HG03378 (cell line): Measurements from ENCODE around the gene PLIN5.

Source experiments
- ATAC-seq: cut with Tn5 transposase; IDR thresholded peaks from one replicate; pipeline ENCODE4 v1.9.1; 2021; ENCODE audit warnings: mild to moderate bottlenecking, moderate library complexity; ENCODE audit not compliant: unreplicated experiment

The PLIN5 gene

DNA sequence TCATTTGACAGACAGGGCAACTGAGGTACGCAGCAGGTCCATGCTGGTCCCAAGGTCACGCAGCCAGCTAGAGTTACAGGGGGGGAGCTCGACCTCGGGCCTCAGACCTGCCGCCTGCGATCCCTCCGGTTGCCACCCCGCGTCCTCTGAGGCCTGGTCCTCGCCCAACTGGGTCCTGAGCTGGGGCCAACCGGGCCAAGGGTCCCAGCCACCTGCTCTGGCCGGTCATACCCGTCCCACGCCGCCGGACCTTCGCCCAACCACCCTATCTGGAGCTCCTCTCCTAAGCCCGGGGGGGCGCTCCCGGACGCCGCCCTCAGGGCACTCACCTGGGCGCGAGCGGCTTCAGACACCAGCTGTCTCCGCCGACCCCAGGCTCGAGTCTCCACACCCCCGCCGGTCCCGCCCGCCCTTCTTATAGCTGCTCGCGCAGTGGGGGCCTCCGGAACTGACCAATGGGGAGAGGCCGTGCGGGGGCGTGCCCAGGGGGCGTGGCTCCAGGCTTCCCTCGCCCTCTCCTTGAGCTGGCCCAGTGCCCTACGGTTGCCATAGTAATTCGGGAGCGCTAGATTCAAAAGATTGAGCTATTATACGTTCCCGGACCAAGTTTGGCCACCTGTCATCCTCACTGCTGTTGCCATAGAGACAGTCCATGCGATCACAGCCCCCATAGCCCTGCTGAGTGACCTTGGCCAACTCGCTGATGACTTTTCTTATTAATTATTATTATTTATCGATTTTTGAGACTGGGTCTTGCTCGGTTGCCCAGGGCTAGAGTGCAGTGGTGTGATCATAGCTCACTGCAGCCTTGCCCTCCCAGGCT is at the start of gene PLIN5:
Gene PLIN5 (minus strand): TSS at position 389 of the 823 bp plus-strand sequence. CDS start 1,150 bp downstream, outside the sequence.
- ATAC-seq = no peak

DNA sequence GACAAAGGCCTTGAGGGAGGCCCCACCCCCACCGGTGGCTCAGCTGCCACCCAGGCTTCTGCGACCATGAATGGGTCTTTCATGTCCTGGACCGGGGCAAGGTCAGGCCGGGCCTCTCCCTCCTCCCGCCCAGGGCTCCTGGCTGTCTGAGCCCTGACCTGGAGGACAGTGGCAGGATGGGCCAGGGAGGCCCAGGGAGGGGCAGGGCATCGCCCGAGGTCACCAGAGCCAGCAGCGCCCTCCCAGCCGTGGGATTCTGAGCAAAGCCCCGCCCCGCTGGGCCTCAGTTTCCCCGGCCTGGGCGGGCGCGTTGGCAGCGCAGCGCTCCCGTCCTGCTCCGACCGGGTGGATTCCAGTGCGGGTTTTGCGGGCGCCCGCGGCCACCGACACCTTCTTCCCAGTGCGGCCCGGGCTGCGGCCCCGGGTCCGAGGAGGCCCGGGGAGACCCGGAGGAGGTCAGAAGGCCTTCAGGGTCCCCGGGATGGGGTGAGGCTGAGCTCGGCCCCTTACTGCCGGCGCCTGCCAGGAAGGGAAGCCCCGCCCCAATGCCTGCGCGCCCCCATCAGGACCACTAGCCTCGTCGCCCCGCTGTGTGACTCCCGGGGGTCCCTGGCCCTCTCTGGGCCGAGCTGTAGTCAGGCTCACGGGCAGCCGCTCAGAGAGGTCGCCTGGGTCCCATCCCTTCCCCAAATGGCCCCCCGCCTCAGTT is 49.1 kb upstream of the PLIN5 start:
- no peak for ATAC-seq

DNA sequence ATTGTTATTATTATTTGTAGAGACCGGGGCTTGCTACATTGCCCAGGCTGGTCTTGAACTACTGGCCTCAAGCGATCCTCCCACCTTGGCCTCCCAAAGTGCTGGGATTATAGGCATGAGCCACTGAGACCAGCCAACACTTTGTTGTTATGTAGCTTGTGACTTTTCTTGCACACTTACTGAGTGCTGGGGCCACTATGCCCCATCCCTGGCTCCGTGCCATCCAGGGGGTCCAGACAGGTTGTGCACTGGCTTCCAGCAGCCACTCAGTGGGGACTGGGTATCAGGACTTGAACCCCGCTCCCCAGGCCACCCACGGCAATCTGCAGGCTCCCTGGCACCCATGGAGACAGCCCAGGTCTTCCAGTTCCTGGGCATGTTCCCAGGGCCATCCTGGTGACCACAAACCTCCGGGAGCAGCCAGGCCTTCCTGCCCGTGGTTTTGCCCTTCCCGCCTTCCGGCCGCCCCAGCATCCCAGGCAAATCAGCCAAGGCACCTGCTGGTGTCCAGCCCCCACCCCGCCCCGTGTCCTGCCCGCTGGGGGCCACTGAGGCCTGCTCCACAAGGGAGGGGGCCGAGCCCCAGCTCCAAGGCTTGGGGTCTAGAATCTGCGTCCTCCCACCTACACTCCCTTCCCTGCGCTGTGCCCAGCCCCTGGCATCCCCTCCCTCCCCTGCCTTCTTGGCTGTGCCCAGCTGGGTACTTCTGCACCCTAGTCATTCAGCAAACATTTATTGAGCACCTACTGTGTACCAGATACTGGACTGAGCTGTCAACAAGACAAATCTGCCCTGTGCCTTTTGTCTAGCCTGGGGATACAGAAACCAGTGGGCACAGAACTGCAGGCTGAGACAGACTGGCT is 48.2 kb upstream of the PLIN5 start:
- no peak for ATAC-seq

DNA sequence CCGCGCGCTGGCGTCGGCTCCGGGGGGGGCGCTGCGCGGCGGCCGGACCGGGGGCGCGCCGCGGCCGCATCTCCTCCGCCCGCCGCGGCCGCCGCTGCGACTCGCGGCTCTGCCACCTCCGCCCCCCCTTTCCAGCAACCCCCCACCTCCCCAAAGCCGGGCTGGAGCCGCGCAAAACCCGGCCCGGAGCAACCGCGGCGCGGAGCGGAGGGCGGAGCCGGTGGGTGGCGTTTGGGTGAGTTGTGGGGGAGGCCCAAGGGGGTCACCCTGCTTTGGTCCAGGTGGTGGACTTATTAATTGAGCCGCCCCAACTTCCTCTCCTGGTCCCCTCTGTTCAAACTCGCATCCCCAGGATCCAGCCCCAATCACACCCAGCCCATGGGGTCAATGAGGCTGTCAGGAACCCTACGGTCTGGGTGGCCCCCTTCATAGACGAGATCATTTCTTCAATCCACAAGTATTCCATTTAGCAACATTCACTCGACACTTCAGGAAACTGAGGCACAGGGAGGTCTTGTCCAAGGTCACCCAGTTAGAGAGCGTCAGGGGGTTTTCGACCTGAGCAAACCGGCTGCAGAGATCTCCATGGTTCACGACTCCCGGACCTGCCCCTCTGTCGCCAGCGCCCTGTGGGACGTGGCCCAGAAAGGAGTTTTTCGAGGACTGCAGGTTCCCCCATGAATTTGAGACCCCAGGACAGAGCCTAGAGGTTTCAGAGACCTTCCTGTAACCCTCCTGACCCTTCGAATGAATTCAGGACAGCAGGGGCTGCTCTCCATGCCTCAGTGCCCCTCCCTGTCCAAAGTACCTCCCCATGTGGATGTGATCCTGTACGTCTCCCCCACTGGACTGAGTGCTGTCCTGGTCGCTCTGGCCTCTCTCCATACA is 46.9 kb upstream of the PLIN5 start:
- ATAC-seq = no peak

DNA sequence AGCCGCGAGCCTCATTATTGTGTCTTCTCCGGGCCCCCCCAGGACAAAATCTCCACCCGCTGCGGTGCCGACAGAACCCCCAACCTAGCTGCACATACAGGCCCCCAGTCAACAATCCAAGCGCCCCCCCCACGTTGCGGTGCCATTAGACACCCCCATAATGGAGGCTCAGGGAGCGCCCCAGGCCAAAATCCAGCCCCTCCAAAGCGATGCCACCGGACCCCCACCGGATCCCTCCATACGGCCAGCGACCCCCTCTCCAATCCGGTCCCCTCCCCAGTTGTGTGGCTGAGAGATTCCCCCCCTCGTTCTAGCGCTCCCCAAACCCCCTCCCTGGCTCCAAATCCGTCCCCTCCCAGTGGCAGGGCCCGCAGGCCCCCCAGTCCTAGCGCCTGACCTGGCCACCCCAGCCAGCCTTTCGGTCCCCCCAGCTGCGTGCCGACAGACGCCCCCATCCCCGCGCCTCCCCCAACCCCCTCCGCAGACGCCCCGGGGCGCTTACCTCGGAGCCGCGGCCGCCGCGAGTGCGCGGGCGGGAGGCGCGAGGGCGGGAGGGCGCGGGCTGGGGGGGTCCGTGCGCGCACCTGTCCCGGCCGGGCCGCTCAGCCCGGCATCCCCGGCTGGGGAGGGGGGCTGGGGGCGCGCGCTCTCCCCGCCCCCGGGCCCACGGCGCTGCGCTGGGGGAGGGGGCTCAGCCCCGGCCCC is 46.1 kb upstream of the PLIN5 start:
- no peak for ATAC-seq

DNA sequence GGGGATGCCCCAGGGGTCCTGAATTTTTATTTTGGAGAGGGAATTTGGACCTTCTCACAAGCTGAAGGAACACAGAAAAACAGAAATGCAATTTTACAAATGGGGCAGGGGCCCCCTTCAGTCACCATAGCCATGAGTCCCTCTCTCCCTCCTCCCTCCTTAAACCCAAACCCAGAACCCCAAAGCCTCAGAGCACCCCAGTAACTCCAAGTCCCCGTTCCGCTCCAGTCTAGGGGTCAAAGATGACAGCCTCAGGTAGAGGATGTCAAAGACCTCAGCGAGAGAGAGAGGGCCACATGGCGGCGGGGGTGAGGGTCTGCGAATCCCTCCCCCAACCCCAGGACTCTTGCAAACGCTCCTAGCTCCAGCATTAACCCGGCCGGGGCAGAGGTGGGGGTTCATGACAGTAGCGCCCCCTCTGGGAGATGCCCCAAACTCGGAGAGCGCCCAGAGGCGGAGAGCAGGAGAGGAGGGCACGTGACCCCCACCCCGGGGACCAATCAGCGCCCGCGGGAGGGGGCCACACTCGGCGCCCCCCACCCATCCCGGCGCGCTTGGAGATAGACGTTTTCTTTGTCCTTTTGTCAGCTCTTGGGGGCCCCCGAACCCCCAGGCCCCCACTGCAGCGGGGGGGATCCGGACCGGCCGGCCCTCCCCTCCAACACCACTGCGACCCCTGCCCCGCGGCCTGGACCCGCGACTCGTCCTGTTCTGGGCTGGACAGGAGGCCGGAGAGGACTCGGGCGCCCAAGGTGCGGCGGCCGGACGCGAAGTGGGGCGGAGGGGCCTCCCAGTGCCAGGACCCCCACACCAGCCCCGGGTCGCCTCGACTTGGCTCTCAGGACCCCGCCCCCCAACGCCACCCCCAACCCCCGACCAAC is 45.2 kb upstream of the PLIN5 start:
- no peak for ATAC-seq

DNA sequence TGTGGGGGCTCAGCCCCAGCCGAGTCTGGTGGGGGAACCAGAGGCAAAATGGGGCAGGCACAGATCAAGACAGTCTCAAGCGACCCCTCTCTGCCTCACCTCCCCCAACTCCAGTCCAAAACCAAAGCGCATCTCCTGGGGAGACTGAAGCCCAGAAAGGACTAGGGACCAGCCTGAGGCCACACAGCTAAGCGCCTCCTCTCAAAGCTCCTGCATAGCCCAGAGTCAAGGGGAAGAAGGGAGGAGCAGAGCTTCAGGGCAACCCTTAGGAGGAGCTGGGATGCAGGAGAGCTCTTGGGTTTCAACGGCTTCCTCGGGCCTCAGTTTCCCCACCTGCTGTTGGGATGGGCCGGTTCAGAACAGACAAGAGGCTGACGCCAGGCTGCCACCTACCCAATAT is 44.4 kb upstream of the PLIN5 start:
- ATAC-seq = no peak

DNA sequence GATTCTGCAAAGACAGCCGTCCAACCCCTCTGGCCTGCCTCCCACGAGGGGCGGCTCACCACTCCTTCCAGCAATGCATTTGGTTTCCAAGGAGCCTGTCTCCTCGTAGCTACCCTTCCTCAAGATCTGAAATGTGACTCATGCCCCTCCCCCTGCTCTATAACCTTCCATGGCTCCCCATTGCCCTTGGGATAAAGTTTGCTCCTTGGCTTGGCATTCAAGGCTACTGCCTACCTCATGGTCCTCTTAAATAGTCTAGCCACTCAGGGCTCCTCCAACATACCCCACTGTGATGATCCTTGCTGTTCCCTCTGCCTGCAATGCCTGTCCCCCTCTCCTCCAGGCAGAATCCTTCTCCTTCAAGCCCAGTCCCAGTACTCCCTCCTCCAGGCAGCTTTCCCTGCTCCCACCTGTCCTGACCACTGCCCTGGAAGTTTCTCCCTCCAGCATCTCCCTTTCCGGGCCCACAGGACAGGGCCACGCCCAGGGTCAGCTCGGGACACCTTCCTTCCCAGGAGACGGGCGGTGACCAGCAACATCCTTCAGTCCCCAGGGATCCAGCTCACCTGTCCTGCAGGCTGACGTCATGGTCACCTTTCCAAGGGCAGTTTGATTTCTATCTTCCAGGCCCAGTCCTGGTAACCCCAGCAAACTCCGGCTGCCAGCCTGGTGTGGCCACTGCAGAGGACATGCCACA is 43.7 kb upstream of the PLIN5 start:
- no peak for ATAC-seq

DNA sequence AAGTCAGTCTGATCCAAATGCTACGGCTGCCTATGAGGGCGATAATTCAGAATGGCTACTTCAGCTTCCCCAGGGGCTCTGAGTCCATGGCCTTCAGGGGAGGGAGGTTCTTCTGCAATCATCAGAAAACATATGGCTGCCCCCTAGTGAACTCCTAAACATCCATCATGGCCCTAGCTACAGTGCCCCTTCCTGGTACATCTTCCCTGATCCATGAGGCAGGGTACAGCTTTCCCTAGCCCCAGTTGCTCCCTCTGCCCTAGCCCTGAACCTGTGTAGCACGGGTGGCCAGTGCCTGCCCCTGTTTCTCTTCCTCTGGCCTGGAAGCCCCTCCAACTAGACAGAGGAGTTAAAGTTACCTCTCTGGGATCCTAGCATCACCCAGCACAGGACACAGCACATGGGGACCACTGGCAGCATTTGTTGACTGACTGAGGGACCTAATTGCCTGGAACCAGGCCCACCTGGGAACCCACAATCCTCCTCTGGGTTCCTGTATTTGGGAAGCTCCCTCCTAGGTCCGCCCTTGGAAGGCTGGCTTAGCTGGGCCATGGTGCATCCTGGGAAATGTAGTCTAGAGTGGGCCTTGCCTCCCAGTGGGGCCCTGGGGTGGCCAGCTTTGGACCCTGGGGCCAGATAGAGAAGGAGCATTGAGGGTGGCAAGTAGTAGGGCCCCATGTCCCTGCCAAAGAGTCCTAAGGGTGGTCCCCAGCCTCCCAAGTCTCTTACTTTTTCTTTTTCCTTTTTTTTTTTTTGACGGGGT is 42.2 kb upstream of the PLIN5 start:
- no peak for ATAC-seq

- ATAC-seq = no peak
These were observed 41.3 kb upstream of the PLIN5 start for GRCh38 chr19:4576016-4576933.

GRCh38 chr19:4575267-4576015 is 40.4 kb upstream of the PLIN5 start:
- no peak for ATAC-seq

- ATAC-seq = no peak
These were observed 38.7 kb upstream of the PLIN5 start for GRCh38 chr19:4573682-4574081.

DNA sequence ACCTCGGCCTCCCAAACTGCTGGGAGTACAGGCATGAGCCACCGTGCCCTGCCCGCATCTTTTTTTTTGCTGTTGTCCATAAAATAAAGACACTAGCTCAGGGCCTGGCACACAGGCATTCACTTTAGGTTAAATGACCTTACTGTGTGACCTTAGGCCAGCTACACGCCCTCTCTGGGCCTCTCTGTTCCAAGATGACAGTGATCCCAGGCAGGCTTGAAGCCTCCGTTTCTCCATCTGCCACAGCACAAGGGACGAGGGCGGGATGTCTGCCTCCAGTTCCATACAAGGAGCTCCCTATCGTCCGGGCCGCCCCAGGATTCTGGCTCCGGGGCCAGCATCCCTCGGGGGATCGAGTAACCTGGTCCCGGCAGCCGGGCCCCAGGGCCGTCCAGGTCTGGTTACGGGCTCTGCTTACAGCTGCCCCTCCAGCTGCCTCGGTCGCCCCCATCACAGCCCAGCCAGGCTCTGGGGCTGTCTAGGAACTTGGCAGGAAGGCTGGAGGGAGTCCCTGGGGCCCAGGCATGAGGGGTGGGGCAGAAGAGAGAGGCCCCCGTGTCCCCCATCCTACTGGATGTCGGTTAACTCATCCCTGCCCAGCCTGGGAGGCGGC is 36.4 kb upstream of the PLIN5 start:
- no peak for ATAC-seq

GRCh38 chr19:4570916-4571304 is 35.9 kb upstream of the PLIN5 start:
- no peak for ATAC-seq

DNA sequence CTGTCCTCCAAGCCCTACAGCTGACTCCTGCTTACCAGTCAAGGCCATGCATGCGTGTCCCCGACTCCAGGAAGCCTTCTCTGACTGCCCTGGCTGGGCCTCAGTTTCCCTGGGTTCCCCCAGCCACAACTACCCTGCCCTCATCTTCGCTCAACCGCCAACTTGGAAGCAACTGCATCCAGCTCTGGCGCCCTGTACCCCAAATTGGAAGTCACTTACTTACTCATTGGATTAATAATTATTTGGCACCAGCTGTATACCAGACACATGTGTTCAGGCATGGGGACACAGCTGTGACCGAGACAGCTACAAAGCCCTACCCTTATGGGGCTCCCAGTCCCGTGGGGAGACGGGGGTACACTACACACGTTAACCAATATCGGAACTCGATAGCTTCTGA is 35.4 kb upstream of the PLIN5 start:
- ATAC-seq = no peak
